Astrocyte (in vitro differentiated cells and primary cell): ENCODE measurements around the gene ATP11A. TPM values are rescaled to one million over a fixed set of nuclear protein-coding genes. Genes with fewer than 3 reads are reported as not detected.

Experiments
- DNase-seq: peaks from one replicate; pipeline ENCODE4 v3.0.0-alpha.2; 2010; ENCODE audit warnings: low read depth
- FAIRE-seq: peaks from 2 replicates; lab custom pipeline; 2011; peaks lifted over from hg19 to GRCh38; lab: Jason Lieb, UNC
- H2AFZ ChIP-seq: 2 replicates; pipeline ENCODE4 v1.6.0; 2012; ENCODE audit warnings: low read depth, low read length, inconsistent platforms
- H3K27ac ChIP-seq: 2 replicates; pipeline ENCODE4 v1.5.1; 2011; ENCODE audit warnings: low read depth, low read length, inconsistent platforms
- H3K27me3 ChIP-seq: 2 replicates; pipeline ENCODE4 v1.6.0; 2011; ENCODE audit warnings: low read length, inconsistent platforms; ENCODE audit not compliant: insufficient read depth
- H3K36me3 ChIP-seq: 2 replicates; pipeline ENCODE4 v1.5.1; 2011; ENCODE audit warnings: low read length, inconsistent platforms; ENCODE audit not compliant: insufficient read depth
- H3K4me1 ChIP-seq: 2 replicates; pipeline ENCODE4 v1.5.1; 2011; ENCODE audit warnings: low read length, inconsistent platforms; ENCODE audit not compliant: insufficient read depth
- H3K4me2 ChIP-seq: 2 replicates; pipeline ENCODE4 v1.6.0; 2012; ENCODE audit warnings: low read length, inconsistent platforms
- H3K4me3 ChIP-seq: 2 replicates; pipeline ENCODE4 v1.5.1; 2011; ENCODE audit warnings: low read depth, mild to moderate bottlenecking, low read length, inconsistent platforms; ENCODE audit not compliant: insufficient read depth
- H3K79me2 ChIP-seq: 2 replicates; pipeline ENCODE4 v1.6.0; 2012; ENCODE audit warnings: mild to moderate bottlenecking, low read length, inconsistent platforms; ENCODE audit not compliant: insufficient read depth
- H3K9ac ChIP-seq: 2 replicates; pipeline ENCODE4 v1.6.0; 2012; ENCODE audit warnings: mild to moderate bottlenecking, low read length, inconsistent platforms
- H3K9me3 ChIP-seq: 2 replicates; pipeline ENCODE4 v1.5.1; 2012; ENCODE audit warnings: low read depth, mild to moderate bottlenecking, low read length, inconsistent platforms; ENCODE audit not compliant: insufficient read depth
- H4K20me1 ChIP-seq: 2 replicates; pipeline ENCODE4 v1.6.0; 2012; ENCODE audit warnings: low read length, inconsistent platforms; ENCODE audit not compliant: insufficient read depth
- H3K27ac Mint-ChIP-seq: one replicate; pipeline ENCODE4 v1.8.0; 2021; ENCODE audit warnings: mild to moderate bottlenecking, mixed read lengths; ENCODE audit not compliant: unreplicated experiment
- H3K27me3 Mint-ChIP-seq: one replicate; pipeline ENCODE4 v1.8.0; 2021; ENCODE audit warnings: low read depth, mixed read lengths; ENCODE audit not compliant: unreplicated experiment
- H3K36me3 Mint-ChIP-seq: one replicate; pipeline ENCODE4 v1.8.0; 2021; ENCODE audit warnings: low read depth, mixed read lengths; ENCODE audit not compliant: unreplicated experiment
- H3K4me1 Mint-ChIP-seq: one replicate; pipeline ENCODE4 v1.8.0; 2021; ENCODE audit warnings: low read depth, mixed read lengths; ENCODE audit not compliant: unreplicated experiment
- H3K4me3 Mint-ChIP-seq: one replicate; pipeline ENCODE4 v1.8.0; 2021; ENCODE audit warnings: mild to moderate bottlenecking, moderate library complexity, mixed read lengths; ENCODE audit not compliant: unreplicated experiment
- H3K9me3 Mint-ChIP-seq: one replicate; pipeline ENCODE4 v1.8.0; 2021; ENCODE audit warnings: mild to moderate bottlenecking, mixed read lengths; ENCODE audit not compliant: unreplicated experiment
- EZH2 ChIP-seq: IDR thresholded peaks from 2 replicates; pipeline ENCODE4 v1.6.1; 2012; ENCODE audit warnings: mild to moderate bottlenecking, low read length, inconsistent platforms; ENCODE audit not compliant: insufficient read depth
- total RNA-seq: library from RNA; stranded (reverse); gene quantifications from 2 replicates; pipeline ENCODE4 v1.2.1, GENCODE V29; 2021
- TF ChIP-seq, protein P1 (sequence below): IDR thresholded peaks from 2 replicates; pipeline ENCODE4 v1.5.1; 2011; ENCODE audit warnings: low read depth, mild to moderate bottlenecking, inconsistent platforms, low read length, moderate library complexity; ENCODE audit not compliant: insufficient read depth

Gene ATP11A
- total RNA-seq, 1 donor from 2014 or later, result 38.9 TPM

DNA sequence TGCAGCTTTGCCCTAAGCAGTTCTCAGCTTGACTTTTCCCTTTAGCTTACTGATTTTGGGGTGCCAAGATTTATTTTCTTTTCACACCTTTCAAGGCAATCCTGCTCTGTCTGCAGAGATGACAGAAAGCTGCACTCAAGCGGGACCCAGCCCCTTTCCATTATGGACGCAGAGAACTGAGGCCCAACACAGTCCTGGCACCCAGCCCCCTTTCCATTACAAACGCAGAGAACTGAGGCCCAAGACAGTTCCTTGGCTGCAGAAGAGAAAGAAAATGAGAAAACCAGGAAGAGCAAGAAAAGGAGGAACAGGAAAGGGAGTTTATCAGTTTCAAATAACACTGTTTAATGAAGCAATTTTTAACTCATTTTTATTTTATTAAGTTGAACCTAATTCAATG is 36.8 kb upstream of the ATP11A start:
- H3K79me2 ChIP-seq, result no peaks in the 10 kb centered on the region
- DNase-seq (no peak), FAIRE-seq (no peak)
- Mint-ChIP-seq H3K4me3 (no peak overlapping the region), H3K27me3 (peaks cover 20% of the 10 kb centered on the region), H3K9me3 (no peaks in the 10 kb centered on the region), H3K27ac (no peak overlapping the region), H3K4me1 (peaks cover 20% of the 10 kb centered on the region), H3K36me3 (peaks cover under 1% of the 10 kb centered on the region)
- H3K9me3 ChIP-seq, result no peaks in the 10 kb centered on the region
- H3K36me3 ChIP-seq, result no peaks in the 10 kb centered on the region
- no peak overlapping the region for H2AFZ ChIP-seq
- TF ChIP-seq, protein P1, sequence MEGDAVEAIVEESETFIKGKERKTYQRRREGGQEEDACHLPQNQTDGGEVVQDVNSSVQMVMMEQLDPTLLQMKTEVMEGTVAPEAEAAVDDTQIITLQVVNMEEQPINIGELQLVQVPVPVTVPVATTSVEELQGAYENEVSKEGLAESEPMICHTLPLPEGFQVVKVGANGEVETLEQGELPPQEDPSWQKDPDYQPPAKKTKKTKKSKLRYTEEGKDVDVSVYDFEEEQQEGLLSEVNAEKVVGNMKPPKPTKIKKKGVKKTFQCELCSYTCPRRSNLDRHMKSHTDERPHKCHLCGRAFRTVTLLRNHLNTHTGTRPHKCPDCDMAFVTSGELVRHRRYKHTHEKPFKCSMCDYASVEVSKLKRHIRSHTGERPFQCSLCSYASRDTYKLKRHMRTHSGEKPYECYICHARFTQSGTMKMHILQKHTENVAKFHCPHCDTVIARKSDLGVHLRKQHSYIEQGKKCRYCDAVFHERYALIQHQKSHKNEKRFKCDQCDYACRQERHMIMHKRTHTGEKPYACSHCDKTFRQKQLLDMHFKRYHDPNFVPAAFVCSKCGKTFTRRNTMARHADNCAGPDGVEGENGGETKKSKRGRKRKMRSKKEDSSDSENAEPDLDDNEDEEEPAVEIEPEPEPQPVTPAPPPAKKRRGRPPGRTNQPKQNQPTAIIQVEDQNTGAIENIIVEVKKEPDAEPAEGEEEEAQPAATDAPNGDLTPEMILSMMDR, result no peak
- TF ChIP-seq EZH2, result no peak
- H3K27ac ChIP-seq, result no peak overlapping the region
- H3K9ac ChIP-seq, result no peak overlapping the region
- H3K27me3 ChIP-seq, result no peaks in the 10 kb centered on the region
- H3K4me3 ChIP-seq, result no peak overlapping the region
- no peaks in the 10 kb centered on the region for H4K20me1 ChIP-seq
- H3K4me2 ChIP-seq, result no peak overlapping the region
- H3K4me1 ChIP-seq, result no peaks in the 10 kb centered on the region

DNA sequence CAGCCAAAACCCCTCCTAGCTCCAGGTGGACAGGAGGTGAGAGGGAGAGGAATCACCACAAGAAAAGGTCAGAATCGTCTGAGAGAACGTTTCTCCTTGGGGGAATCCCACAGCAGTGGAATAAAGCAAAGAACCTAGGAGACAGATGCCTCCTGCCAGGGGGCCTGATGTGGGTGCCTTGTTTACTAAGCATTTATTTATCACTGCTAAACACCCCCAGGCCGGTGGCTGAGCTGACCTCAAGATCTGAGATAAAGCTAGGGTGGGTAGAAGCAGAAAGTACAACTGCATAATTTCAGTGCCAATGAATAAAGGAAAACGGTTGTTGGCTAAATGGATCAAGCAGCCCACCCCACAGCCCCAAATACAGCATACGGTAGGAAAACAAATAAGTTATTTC is 33.9 kb upstream of the ATP11A start:
- H3K36me3 ChIP-seq, result no peaks in the 10 kb centered on the region
- Mint-ChIP-seq H3K4me3 (no peak overlapping the region), H3K4me1 (peaks cover 34% of the 10 kb centered on the region), H3K27ac (no peak overlapping the region), H3K36me3 (no peaks in the 10 kb centered on the region), H3K27me3 (peaks cover 11% of the 10 kb centered on the region), H3K9me3 (no peaks in the 10 kb centered on the region)
- H3K9me3 ChIP-seq, result no peaks in the 10 kb centered on the region
- H3K4me3 ChIP-seq, result no peak overlapping the region
- no peak overlapping the region for H3K27ac ChIP-seq
- no peaks in the 10 kb centered on the region for H3K4me1 ChIP-seq
- H3K27me3 ChIP-seq, result no peaks in the 10 kb centered on the region
- no peak for DNase-seq
- H3K4me2 ChIP-seq, result no peak overlapping the region
- no peak overlapping the region for H2AFZ ChIP-seq
- H3K9ac ChIP-seq, result no peak overlapping the region
- no peak for FAIRE-seq
- no peak for TF ChIP-seq EZH2
- TF ChIP-seq, protein P1, result no peak
- no peaks in the 10 kb centered on the region for H3K79me2 ChIP-seq
- no peaks in the 10 kb centered on the region for H4K20me1 ChIP-seq

DNA sequence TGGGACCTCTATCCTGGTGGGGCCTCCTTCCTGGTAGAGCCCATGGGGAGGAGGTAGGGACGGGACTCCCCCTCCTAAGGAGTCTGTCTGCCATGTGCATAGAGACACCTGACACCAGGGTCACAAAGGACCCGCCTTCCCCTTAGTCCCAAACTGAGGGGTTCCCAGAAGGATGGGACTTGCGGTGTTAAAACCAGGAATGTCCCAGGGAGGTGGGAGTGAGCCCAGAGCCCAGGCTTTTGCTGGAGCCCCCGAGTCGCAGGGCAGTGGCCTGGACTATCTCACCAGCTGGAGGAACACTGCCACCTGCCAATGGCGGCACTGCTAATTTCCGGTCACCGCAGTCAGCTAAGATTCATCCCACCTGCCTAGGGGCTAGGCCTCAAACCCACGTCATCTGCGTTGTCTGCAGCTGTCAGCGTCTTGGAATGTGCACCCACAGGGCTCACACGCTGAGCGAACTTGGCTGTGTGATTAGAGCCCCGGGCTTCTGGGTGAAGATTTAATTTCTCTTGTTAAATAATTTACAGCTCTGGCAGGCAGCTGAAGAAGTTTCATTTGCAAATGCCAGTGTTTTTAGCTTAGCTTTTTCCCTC is 31.9 kb upstream of the ATP11A start:
- Histone ChIP-seq H3K4me2 (peak overlapping the region; percentile 25), H3K36me3 (no peaks in the 10 kb centered on the region), H2AFZ (peak overlapping the region; percentile 14), H3K4me1 (no peaks in the 10 kb centered on the region), H3K4me3 (no peak overlapping the region), H3K79me2 (no peaks in the 10 kb centered on the region), H3K27me3 (no peaks in the 10 kb centered on the region), H3K9ac (peak overlapping the region; percentile 46), H3K9me3 (no peaks in the 10 kb centered on the region), H4K20me1 (no peaks in the 10 kb centered on the region), H3K27ac (peak overlapping the region; percentile 52)
- Mint-ChIP-seq H3K27ac (peak overlapping the region; percentile 72), H3K9me3 (no peaks in the 10 kb centered on the region), H3K4me3 (no peak overlapping the region), H3K4me1 (peaks cover 18% of the 10 kb centered on the region), H3K36me3 (no peaks in the 10 kb centered on the region), H3K27me3 (peaks cover 1% of the 10 kb centered on the region)
- TF ChIP-seq, protein P1, result no peak
- no peak for TF ChIP-seq EZH2
- peak; percentile 67 for DNase-seq
- FAIRE-seq, result no peak
